ENCODE data around the gene KIF21A. TPM values are rescaled to one million over a fixed set of nuclear protein-coding genes. Genes with fewer than 3 reads are reported as not detected.

KIF21A gene
- total and polyA plus RNA-seq, 8 donors, result 6.3 to 17.3 (median 14.3) TPM

GRCh38 chr12:39327965-39328364 is 115.0 kb downstream of the KIF21A start:
- 76 to 89% methylated on average over 6 of the region's 6 CpGs for WGBS, 2 donors
- intact Hi-C loops (cut with DNase I), result loop anchor here in 1 of 3 donors (10.0 kb wide), 1 partner anchor 357 kb away; no protein-coding TSS in a partner anchor
- DNase-seq (no peak), FAIRE-seq (no peak), ATAC-seq (no peak)
- no peak overlapping the region for H3K27ac ChIP-seq
- no peaks in the 10 kb centered on the region for H3K4me1 ChIP-seq
- H3K4me3 ChIP-seq, result no peak overlapping the region
- no peak for TF ChIP-seq CTCF (IDR thresholded peaks at IDR 0.05)
- no peaks in the 10 kb centered on the region for H3K27me3 ChIP-seq
- no peaks in the 10 kb centered on the region for H3K9me3 ChIP-seq
- H3K36me3 ChIP-seq, result peaks cover 0 to 6% (median 0%) of the 10 kb centered on the region in 3 donors

- Histone ChIP-seq H3K4me1 (no peaks in the 10 kb centered on the region), H3K36me3 (peaks cover 0 to 6% (median 0%) of the 10 kb centered on the region in 3 donors), H3K9me3 (no peaks in the 10 kb centered on the region), H3K4me3 (no peak overlapping the region), H3K27ac (no peak overlapping the region), H3K27me3 (no peaks in the 10 kb centered on the region)
- intact Hi-C loops (cut with DNase I), result loop anchor here in 1 of 3 donors (10.0 kb wide), 1 partner anchor 357 kb away; no protein-coding TSS in a partner anchor
- no peak for DNase-seq
- WGBS, 2 donors, result 76 to 88% methylated on average over 1 of the region's 1 CpG
- FAIRE-seq, result no peak
- TF ChIP-seq CTCF (IDR thresholded peaks at IDR 0.05), result no peak
- no peak for ATAC-seq
These were observed 115.4 kb downstream of the KIF21A start for GRCh38 chr12:39327510-39327909.

GRCh38 chr12:39319180-39319579 is 123.7 kb downstream of the KIF21A start:
- intact Hi-C loops (cut with DNase I), result no loop called here
- 68 to 69% methylated on average over 3 of the region's 3 CpGs for WGBS, 2 donors
- ATAC-seq (no peak), DNase-seq (no peak), FAIRE-seq (no peak)
- H3K4me3 ChIP-seq, result no peak overlapping the region
- H3K27me3 ChIP-seq, result no peaks in the 10 kb centered on the region
- H3K4me1 ChIP-seq, result no peaks in the 10 kb centered on the region
- H3K36me3 ChIP-seq, result no peaks in the 10 kb centered on the region
- no peaks in the 10 kb centered on the region for H3K9me3 ChIP-seq
- no peak overlapping the region for H3K27ac ChIP-seq
- no peak for TF ChIP-seq CTCF (IDR thresholded peaks at IDR 0.05)

GRCh38 chr12:39314547-39314946 is 128.4 kb downstream of the KIF21A start:
- Histone ChIP-seq H3K36me3 (no peaks in the 10 kb centered on the region), H3K27me3 (no peaks in the 10 kb centered on the region), H3K9me3 (no peaks in the 10 kb centered on the region), H3K4me1 (no peaks in the 10 kb centered on the region), H3K27ac (no peak overlapping the region), H3K4me3 (no peak overlapping the region)
- intact Hi-C loops (cut with DNase I), result no loop called here
- DNase-seq (no peak), FAIRE-seq (peak; percentile 78), ATAC-seq (no peak)
- no peak for TF ChIP-seq CTCF (IDR thresholded peaks at IDR 0.05)

GRCh38 chr12:39309516-39309915 is 133.4 kb downstream of the KIF21A start:
- no peak for TF ChIP-seq CTCF (IDR thresholded peaks at IDR 0.05)
- no peak for DNase-seq
- H3K27me3 ChIP-seq, result no peaks in the 10 kb centered on the region
- 90 to 96% methylated on average over 4 of the region's 4 CpGs for WGBS, 2 donors
- no peak for FAIRE-seq
- H3K4me1 ChIP-seq, result no peaks in the 10 kb centered on the region
- no peak overlapping the region for H3K27ac ChIP-seq
- no peaks in the 10 kb centered on the region for H3K9me3 ChIP-seq
- peaks cover 0 to 9% (median 0%) of the 10 kb centered on the region in 3 donors for H3K36me3 ChIP-seq
- intact Hi-C loops (cut with DNase I), result loop anchor here in 1 of 3 donors (10.0 kb wide), 1 partner anchor 385 kb away; no protein-coding TSS in a partner anchor
- ATAC-seq, result no peak
- H3K4me3 ChIP-seq, result no peak overlapping the region
